Measurements from ENCODE around the gene MED26. TPM values are rescaled to one million over a fixed set of nuclear protein-coding genes. Genes with fewer than 3 reads are reported as not detected.
A peak's percentile ranks its signal among the peaks of the same experiment; 100 is the strongest.
"Not testable (repeated sequence)": the region's sequence is repeated elsewhere in the genome, so short reads cannot be mapped to it uniquely, and the experiment has no call there.

MED26 gene
- total RNA-seq, 2 experiments from 2014 or later: 12.0 to 14.5 TPM

- H3K27ac Mint-ChIP-seq: peak overlapping the region; percentile 95
- ChIA-PET POLR2A (interaction anchor here (1.5 kb wide), 1 partner anchor 60 kb away, joined by 5 read pairs; no protein-coding TSS in a partner anchor), CTCF (no interaction called here)
- intact Hi-C loops (cut with micrococcal nuclease): loop anchor here (1.0 kb wide), 2 partner anchors 22 to 62 kb away; partner anchors contain the start of gene MED26
- H3K9me3 Mint-ChIP-seq: no peaks in the 10 kb centered on the region
- H3K4me3 Mint-ChIP-seq: no peak overlapping the region
- peaks cover 46% of the 10 kb centered on the region for H3K36me3 Mint-ChIP-seq
- no peak for DNase-seq
- H3K27me3 Mint-ChIP-seq: no peaks in the 10 kb centered on the region
- H3K4me1 Mint-ChIP-seq (ENCODE audit: low read depth): peaks cover 37% of the 10 kb centered on the region
These were observed 61.3 kb downstream of the MED26 start for GRCh38 chr19:16566702-16567101.

GRCh38 chr19:16566161-16566560 is 61.8 kb downstream of the MED26 start:
- peaks cover 32% of the 10 kb centered on the region for H3K4me1 Mint-ChIP-seq (ENCODE audit: low read depth)
- intact Hi-C loops (cut with micrococcal nuclease): loop anchor here (1.0 kb wide), 2 partner anchors 22 to 62 kb away; partner anchors contain the start of gene MED26

GRCh38 chr19:16564842-16565241 is 63.2 kb downstream of the MED26 start:
- intact Hi-C loops (cut with micrococcal nuclease): no loop called here
- no peak for DNase-seq
- Mint-ChIP-seq H3K4me1 (ENCODE audit: low read depth) (peaks cover 23% of the 10 kb centered on the region), H3K9me3 (no peaks in the 10 kb centered on the region), H3K4me3 (no peak overlapping the region), H3K27ac (peak overlapping the region; percentile 24), H3K36me3 (peaks cover 49% of the 10 kb centered on the region), H3K27me3 (no peaks in the 10 kb centered on the region)
- CTCF ChIA-PET: no interaction called here
- POLR2A ChIA-PET: no interaction called here

More at GRCh38 chr19:16566161-16566560, 61.8 kb downstream of the MED26 start:
- Mint-ChIP-seq H3K4me3 (peak overlapping the region; percentile 55), H3K9me3 (no peaks in the 10 kb centered on the region), H3K27ac (peak overlapping the region; percentile 95), H3K36me3 (peaks cover 50% of the 10 kb centered on the region), H3K27me3 (no peaks in the 10 kb centered on the region)
- DNase-seq: peak; percentile 86
- CTCF ChIA-PET: no interaction called here
- POLR2A ChIA-PET: interaction anchor here (1.5 kb wide), 1 partner anchor 61 kb away, joined by 5 read pairs; no protein-coding TSS in a partner anchor

GRCh38 chr19:16562608-16563025 is 65.4 kb downstream of the MED26 start:
- CTCF ChIA-PET: interaction anchor here (1.1 kb wide), 1 partner anchor 25 kb away, joined by 3 read pairs; no protein-coding TSS in a partner anchor
- Mint-ChIP-seq H3K4me3 (no peak overlapping the region), H3K27me3 (no peaks in the 10 kb centered on the region), H3K27ac (no peak overlapping the region), H3K36me3 (peaks cover 49% of the 10 kb centered on the region), H3K9me3 (no peaks in the 10 kb centered on the region), H3K4me1 (ENCODE audit: low read depth) (peaks cover 13% of the 10 kb centered on the region)
- POLR2A ChIA-PET: no interaction called here
- intact Hi-C loops (cut with micrococcal nuclease): no loop called here
- DNase-seq: no peak

GRCh38 chr19:16561382-16561781 is 66.6 kb downstream of the MED26 start:
- no peak overlapping the region for H3K4me3 Mint-ChIP-seq
- H3K4me1 Mint-ChIP-seq (ENCODE audit: low read depth): peaks cover 6% of the 10 kb centered on the region
- no peaks in the 10 kb centered on the region for H3K9me3 Mint-ChIP-seq
- no peaks in the 10 kb centered on the region for H3K27me3 Mint-ChIP-seq
- DNase-seq: no peak
- ChIA-PET POLR2A (interaction anchor here (0.6 kb wide), 1 partner anchor 991 kb away, joined by 3 read pairs; no protein-coding TSS in a partner anchor), CTCF (interaction anchor here (1.1 kb wide), 1 partner anchor 26 kb away, joined by 3 read pairs; no protein-coding TSS in a partner anchor)
- intact Hi-C loops (cut with micrococcal nuclease): no loop called here
- peaks cover 45% of the 10 kb centered on the region for H3K36me3 Mint-ChIP-seq
- H3K27ac Mint-ChIP-seq: no peak overlapping the region

DNA sequence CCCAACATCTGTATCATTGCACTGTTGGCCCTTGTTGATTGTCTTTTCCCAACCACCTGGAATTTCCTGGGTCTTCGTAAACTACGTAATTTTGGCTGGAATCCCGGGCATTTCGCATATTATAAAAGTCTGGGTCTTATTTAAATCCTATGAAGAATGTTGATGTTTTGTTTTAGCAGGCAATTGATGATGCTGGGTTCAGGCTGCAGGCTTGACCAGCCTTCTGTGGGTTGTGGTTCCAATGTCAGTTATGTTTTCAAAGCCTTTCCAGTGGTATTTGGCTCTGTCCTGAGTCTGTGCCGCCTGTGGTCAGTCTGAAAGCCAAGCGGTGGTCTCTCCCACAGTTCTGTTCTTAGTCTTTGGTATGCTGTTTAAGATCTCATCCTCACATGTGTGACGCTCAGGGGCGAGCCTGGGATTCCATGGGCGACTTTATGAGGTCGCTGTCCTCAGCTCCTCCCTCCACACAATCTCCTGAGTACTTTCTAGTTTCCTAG is 68.2 kb downstream of the MED26 start:
- no peak overlapping the region for H3K27ac Mint-ChIP-seq
- H3K36me3 Mint-ChIP-seq: peaks cover 44% of the 10 kb centered on the region
- no peaks in the 10 kb centered on the region for H3K9me3 Mint-ChIP-seq
- H3K27me3 Mint-ChIP-seq: no peaks in the 10 kb centered on the region
- POLR2A ChIA-PET: no interaction called here
- no peak overlapping the region for H3K4me3 Mint-ChIP-seq
- peaks cover 1% of the 10 kb centered on the region for H3K4me1 Mint-ChIP-seq (ENCODE audit: low read depth)
- CTCF ChIA-PET: no interaction called here
- intact Hi-C loops (cut with micrococcal nuclease): no loop called here
- no peak for DNase-seq

DNA sequence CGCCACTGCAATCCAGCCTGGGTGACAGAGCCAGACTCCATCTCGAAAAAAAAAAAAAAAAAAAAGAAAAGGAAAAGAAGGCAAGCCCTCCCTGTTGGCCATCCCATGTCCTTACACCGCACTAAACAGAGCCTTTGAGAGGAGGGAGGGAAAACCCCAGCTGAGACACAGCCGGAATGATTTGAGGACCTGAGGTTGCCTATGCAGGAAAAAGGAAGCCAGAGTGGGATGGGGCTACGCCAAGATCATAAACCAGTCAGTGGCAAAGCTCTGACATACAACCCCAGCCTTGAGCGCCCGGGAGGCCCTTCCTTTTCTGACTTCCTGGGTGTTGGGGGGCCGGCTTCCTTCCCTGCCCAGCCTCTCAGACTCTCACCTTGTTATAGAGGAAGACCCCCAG is 73.2 kb downstream of the MED26 start:
- Mint-ChIP-seq H3K4me1 (ENCODE audit: low read depth) (peaks cover 11% of the 10 kb centered on the region), H3K27me3 (no peaks in the 10 kb centered on the region), H3K27ac (no peak overlapping the region), H3K4me3 (no peak overlapping the region), H3K9me3 (no peaks in the 10 kb centered on the region), H3K36me3 (peaks cover 31% of the 10 kb centered on the region)
- no peak for DNase-seq
- intact Hi-C loops (cut with micrococcal nuclease): no loop called here
- ChIA-PET POLR2A (no interaction called here), CTCF (no interaction called here)

DNA sequence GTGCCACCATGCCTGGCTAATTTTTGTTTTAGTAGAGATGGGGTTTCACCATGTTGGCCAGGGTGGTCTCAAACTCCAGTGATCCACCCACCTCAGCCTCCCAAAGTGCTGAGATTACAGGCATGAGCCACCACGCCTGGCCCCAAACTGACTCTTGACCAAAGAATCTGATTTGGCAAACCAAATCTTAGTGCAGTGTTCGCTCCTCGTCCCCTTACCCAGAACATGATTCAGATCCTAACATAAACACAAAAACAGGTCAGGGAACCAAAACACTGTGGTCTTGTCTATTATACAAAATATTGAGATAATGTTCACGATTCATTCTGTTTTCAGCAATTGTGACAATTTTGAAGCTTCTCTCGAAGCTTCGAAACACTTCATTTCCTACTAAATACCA is 76.1 kb downstream of the MED26 start:
- CTCF ChIA-PET; H3K4me3 Mint-ChIP-seq; H3K9me3 Mint-ChIP-seq; intact Hi-C loops (cut with micrococcal nuclease); H3K27me3 Mint-ChIP-seq; DNase-seq; H3K27ac Mint-ChIP-seq; POLR2A ChIA-PET: not testable (repeated sequence)
- H3K36me3 Mint-ChIP-seq: peaks cover 24% of the 10 kb centered on the region
- peaks cover 24% of the 10 kb centered on the region for H3K4me1 Mint-ChIP-seq (ENCODE audit: low read depth)

DNA sequence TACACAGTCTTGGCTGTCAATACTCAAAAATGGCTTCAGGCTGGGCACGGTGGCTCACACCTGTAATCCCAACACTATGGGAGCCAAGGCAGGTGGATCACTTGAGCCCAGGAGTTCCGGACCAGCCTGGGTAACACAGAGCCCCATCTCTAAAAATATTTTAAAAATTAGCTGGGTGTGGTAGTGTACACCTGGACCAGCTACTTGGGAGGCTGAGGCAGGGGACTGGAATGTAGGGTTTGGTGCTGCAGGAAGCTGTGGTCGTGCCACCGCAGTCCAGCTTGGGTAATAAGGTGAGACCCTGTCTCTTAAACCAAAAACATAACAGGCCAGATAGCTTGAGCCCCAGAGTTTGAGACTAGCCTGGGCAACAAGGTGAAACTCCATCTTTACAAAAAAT is 79.0 kb downstream of the MED26 start:
- ChIA-PET POLR2A (interaction anchor here (1.6 kb wide), 1 partner anchor 38 kb away, joined by 6 read pairs; no protein-coding TSS in a partner anchor), CTCF (interaction anchor here (0.6 kb wide), 1 partner anchor 79 kb away, joined by 3 read pairs; no protein-coding TSS in a partner anchor)
- intact Hi-C loops (cut with micrococcal nuclease): no loop called here
- Mint-ChIP-seq H3K4me3 (no peak overlapping the region), H3K27ac (no peak overlapping the region), H3K4me1 (ENCODE audit: low read depth) (peaks cover 36% of the 10 kb centered on the region), H3K9me3 (no peaks in the 10 kb centered on the region), H3K27me3 (no peaks in the 10 kb centered on the region), H3K36me3 (peaks cover 18% of the 10 kb centered on the region)
- no peak for DNase-seq

DNA sequence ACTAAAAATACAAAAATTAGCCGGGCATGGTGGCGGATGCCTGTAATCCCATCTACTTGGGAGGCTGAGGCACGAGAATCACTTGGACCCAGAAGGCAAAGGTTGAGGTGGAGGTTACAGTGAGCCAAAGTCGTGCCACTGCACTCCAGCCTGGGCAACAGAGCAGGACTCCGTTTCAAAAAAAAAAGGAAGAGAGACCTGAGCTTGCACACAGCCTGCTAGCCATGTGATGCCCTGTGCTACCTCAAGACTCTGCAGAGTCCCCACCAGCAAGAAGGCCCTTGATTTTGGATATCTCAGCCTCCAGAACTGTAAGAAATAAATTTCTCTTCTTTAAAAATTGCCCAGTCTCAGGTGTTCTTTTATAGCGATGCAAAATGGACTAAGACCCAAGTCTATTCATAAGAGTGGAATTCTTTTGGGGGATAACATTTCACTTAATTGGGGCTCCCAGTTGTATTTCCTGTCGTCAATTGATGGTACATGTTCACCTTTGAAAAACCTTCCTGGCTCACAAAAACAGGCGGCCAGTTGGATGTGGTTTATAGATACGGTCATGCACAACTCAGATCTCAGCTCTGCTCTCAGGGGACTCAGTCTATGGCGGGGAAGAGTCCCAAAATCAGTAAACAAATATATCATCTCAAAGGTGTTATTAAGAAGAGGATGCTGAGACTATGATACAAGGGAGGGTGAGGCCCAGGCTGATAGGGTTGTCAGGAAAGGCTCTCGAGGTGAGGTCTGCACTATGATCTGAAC is 83.4 kb downstream of the MED26 start:
- DNase-seq: no peak
- ChIA-PET POLR2A (no interaction called here), CTCF (interaction anchor here (1.7 kb wide), 1 partner anchor 17 kb away, joined by 5 read pairs; no protein-coding TSS in a partner anchor)
- Mint-ChIP-seq H3K27me3 (no peaks in the 10 kb centered on the region), H3K36me3 (peaks cover 18% of the 10 kb centered on the region), H3K9me3 (no peaks in the 10 kb centered on the region), H3K4me1 (ENCODE audit: low read depth) (peaks cover 46% of the 10 kb centered on the region), H3K4me3 (peak overlapping the region; percentile 6), H3K27ac (peak overlapping the region; percentile 18)
- intact Hi-C loops (cut with micrococcal nuclease): loop anchor here (5.0 kb wide), 1 partner anchor 97 kb away; no protein-coding TSS in a partner anchor

DNA sequence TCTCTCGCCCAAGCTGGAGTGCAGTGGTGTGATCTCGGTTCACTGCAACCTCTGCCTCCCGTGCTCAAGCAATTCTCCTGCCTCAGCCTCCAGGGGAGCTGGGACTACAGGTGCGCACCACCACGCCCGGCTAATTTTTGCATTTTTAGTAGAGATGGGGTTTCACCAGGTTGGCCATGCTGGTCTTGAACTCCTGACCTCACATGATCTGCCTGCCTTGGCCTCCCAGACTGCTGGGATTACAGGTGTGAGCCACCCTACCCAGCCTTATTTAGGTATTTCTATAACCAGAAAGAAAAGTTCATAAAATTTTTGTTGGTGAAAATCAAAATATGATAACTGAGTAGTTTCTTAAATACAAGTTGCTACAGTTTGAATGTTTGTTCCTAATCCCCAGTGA is 84.3 kb downstream of the MED26 start:
- peaks cover 48% of the 10 kb centered on the region for H3K4me1 Mint-ChIP-seq (ENCODE audit: low read depth)
- ChIA-PET CTCF (interaction anchor here (1.0 kb wide), 1 partner anchor 41 kb away, joined by 3 read pairs; no protein-coding TSS in a partner anchor), POLR2A (interaction anchor here (0.7 to 1.9 kb wide), 5 partner anchors 23 to 120 kb away, joined by 3 to 8 read pairs (median 5); partner anchors contain the start of genes MED26, SMIM7 and TMEM38A)
- not testable (repeated sequence) for DNase-seq, H3K9me3 Mint-ChIP-seq, H3K27me3 Mint-ChIP-seq
- intact Hi-C loops (cut with micrococcal nuclease): loop anchor here (2.0 to 5.0 kb wide), 2 partner anchors 29 to 96 kb away; partner anchors contain the start of gene SLC35E1
- H3K27ac Mint-ChIP-seq: peak overlapping the region; percentile 81
- H3K36me3 Mint-ChIP-seq: peaks cover 23% of the 10 kb centered on the region
- peak overlapping the region; percentile 84 for H3K4me3 Mint-ChIP-seq

- peaks cover 29% of the 10 kb centered on the region for H3K36me3 Mint-ChIP-seq
- ChIA-PET CTCF (interaction anchor here (1.0 kb wide), 1 partner anchor 42 kb away, joined by 3 read pairs; no protein-coding TSS in a partner anchor), POLR2A (interaction anchor here (0.6 to 1.9 kb wide), 9 partner anchors 29 to 357 kb away, joined by 3 to 8 read pairs (median 4); partner anchors contain the start of genes MED26, SLC35E1, SMIM7 and TMEM38A)
- DNase-seq: peak; percentile 33
- peak overlapping the region; percentile 81 for H3K27ac Mint-ChIP-seq
- peaks cover 53% of the 10 kb centered on the region for H3K4me1 Mint-ChIP-seq (ENCODE audit: low read depth)
- H3K4me3 Mint-ChIP-seq: peak overlapping the region; percentile 84
- intact Hi-C loops (cut with micrococcal nuclease): loop anchor here (1.0 to 5.0 kb wide), 6 partner anchors 30 to 117 kb away; partner anchors contain the start of genes C19orf44, CALR3, MED26 and SLC35E1
- H3K27me3 Mint-ChIP-seq: no peaks in the 10 kb centered on the region
- H3K9me3 Mint-ChIP-seq: no peaks in the 10 kb centered on the region
These were observed 85.0 kb downstream of the MED26 start for GRCh38 chr19:16542910-16543472.
